GM18873 (cell line): ENCODE measurements around the gene NPBWR2.
"Not testable (repeated sequence)": the region's sequence is repeated elsewhere in the genome, so short reads cannot be mapped to it uniquely, and the experiment has no call there.

Experiments
- ATAC-seq: cut with Tn5 transposase; IDR thresholded peaks from one replicate; pipeline ENCODE4 v1.9.1; 2021; ENCODE audit warnings: mild to moderate bottlenecking, moderate library complexity, moderate number of reproducible peaks; ENCODE audit not compliant: unreplicated experiment, low FRiP score

Gene NPBWR2

GRCh38 chr20:64090165-64090564, 17.2 kb downstream of the NPBWR2 start:
- ATAC-seq: no peak

DNA sequence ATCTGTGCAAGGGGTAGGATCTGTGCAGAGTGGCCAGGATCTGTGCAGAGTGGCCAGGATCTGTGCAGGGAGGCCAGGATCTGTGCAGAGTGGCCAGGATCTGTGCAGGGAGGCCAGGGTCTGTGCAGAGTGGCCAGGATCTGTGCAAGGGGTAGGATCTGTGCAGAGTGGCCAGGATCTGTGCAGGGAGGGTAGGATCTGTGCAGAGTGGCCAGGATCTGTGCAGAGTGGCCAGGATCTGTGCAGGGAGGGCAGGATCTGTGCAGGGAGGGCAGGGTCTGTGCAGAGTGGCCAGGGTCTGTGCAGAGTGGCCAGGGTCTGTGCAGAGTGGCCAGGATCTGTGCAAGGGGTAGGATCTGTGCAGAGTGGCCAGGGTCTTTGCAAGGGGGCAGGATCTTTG, 18.8 kb downstream of the NPBWR2 start:
- ATAC-seq: not testable (repeated sequence)

GRCh38 chr20:64087226-64087825, 20.0 kb downstream of the NPBWR2 start:
- not testable (repeated sequence) for ATAC-seq

DNA sequence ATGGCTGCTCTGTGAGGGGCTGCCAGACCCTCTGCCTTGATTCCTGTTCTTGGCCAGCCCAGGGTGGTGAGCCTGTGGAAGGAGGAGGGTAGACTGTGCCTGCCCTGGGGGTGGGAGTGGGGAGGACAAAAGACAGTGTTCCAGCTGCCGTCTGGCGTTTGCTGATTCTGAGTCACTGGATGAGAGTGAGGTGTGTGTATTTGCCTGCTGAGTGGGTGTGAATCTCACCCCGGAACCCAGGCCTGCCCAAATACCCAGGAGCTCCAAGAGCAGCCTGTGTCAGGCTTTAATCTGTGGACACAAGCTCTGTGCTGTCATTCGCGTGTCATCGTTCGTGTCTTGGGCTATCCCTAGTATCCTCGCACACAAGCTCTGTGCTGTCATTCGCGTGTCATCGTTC, 20.6 kb downstream of the NPBWR2 start:
- ATAC-seq: no peak

- ATAC-seq: no peak
Observed at GRCh38 chr20:64084685-64085152, 22.6 kb downstream of the NPBWR2 start.

GRCh38 chr20:64083804-64084684, 23.3 kb downstream of the NPBWR2 start, which contains the start of gene LKAAEAR1:
LKAAEAR1 (minus strand) TSS chr20:64084398; CDS start chr20:64084219, 179 bp downstream.
- no peak for ATAC-seq

- no peak for ATAC-seq
Observed at GRCh38 chr20:64083378-64083803, 24.0 kb downstream of the NPBWR2 start.

- ATAC-seq: no peak
Observed at GRCh38 chr20:64082820-64083377, 24.5 kb downstream of the NPBWR2 start.

DNA sequence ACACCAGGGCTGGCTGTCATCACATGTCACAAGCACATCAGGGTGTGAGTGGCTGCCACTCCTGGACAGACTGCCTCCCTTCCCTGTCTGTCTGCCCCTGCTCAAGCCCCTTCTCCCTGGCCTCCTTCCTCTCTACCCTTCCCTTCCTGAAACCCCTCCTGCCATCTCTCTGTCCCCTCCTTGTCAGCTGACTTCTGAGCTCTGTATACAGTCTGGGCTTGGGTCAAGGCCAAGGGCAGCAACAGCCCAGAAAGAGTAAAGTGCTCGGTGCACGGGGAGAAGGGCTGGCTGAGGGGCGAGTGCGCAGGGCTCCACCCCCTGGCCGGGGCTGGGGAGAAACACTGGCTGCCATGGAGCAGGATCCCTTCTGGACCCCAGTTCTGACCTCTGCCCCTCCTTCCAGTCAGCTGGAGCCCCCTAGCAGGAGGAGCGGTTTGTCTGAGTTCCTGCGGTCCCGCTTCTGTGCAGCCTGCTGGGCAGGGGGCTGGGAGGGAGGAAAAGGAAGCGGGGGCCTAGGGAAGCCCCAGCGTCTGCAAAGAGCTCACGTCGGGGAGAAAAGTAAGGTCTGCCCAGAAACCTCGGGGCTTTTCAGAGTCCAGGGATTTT, 25.1 kb downstream of the NPBWR2 start:
- no peak for ATAC-seq

- ATAC-seq: no peak
Observed at GRCh38 chr20:64081624-64081964, 25.8 kb downstream of the NPBWR2 start.

DNA sequence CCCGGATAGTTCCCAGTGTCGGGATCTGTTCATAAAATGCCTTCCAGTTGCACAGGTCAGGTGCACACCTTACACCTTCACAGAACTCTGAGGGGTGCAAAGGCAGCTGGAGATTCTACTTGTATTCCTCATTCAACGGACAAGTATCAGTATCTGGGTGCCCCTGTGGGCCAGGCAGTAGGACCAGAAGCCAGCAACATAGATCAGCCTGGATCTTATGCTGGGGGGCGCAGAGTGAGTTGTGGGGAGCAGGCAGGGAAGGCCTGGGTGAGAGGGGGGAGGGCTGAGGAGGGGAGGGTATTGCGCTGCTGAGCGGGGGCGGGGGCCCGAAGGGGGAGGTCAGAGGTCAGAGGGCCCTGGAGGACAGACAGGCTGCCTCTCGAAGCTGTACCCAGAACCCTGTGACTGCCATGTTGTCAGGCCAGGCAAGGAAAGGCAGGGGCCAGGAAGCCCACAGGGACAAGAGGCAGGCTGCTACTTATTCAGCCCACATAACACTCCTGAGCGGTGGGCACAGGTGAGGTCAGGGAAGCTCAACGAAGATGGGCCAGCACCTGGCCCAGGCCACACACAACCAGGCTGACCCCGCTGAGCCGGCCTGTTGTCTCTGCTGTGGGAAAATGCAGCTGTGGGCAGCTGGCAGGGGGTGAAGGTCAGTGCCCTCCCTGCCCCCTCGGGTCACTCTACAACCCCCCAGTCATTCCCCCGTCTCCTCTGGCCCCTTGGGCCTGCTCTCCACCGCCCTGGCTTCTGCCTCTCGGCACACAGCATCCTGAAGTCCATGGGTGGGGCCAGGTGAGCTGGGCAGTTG, 26.3 kb downstream of the NPBWR2 start:
- ATAC-seq: no peak

GRCh38 chr20:64080013-64080812, 27.2 kb downstream of the NPBWR2 start, which contains the start of gene OPRL1:
OPRL1 (plus strand) TSS chr20:64080082; CDS start chr20:64092721, 12,639 bp downstream.
- no peak for ATAC-seq

GRCh38 chr20:64079273-64080012, 27.9 kb downstream of the NPBWR2 start, which contains the start of gene RGS19:
RGS19 (minus strand) TSS chr20:64079518; CDS start chr20:64076886, 2,632 bp downstream.
- ATAC-seq: no peak

GRCh38 chr20:64078934-64079272, 28.5 kb downstream of the NPBWR2 start:
- no peak for ATAC-seq

- no peak for ATAC-seq
Observed at GRCh38 chr20:64077876-64078551, 29.4 kb downstream of the NPBWR2 start.

- ATAC-seq: no peak
Observed at GRCh38 chr20:64077541-64077875, 29.9 kb downstream of the NPBWR2 start.

DNA sequence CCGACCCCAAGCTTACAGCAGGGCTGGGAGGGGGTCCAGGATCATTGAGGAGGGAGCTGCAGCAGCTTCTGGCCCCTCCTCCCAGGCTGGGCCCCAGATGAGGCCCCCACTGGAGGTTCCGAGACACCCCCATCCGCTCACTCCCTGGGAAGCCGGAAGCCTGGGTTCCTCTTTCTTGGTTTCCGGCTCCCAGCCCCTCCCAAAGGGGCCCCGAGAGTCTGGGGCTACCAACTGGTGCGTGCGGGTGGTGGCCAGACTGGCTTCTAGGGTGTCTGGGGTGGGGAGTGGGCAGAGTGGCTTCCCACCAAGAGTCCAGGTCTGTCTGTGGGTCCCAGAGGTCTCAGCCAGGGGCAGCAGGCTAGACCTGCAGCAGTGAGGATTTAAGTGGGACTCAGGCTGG, 30.3 kb downstream of the NPBWR2 start:
- ATAC-seq: no peak
